Neutrophil (primary cell): ENCODE results near the gene COG2.

Source experiments
- H3K27ac ChIP-seq: fragments of 200-600 bp; sonication (generic); 2 replicates; pipeline ENCODE4 v1.5.1; 2016; ENCODE audit warnings: mild to moderate bottlenecking, moderate library complexity
- H3K27me3 ChIP-seq: fragments of 200-600 bp; sonication (generic); 2 replicates; pipeline ENCODE4 v1.6.0; 2016; ENCODE audit warnings: mild to moderate bottlenecking
- H3K36me3 ChIP-seq: fragments of 200-600 bp; sonication (generic); 2 replicates; pipeline ENCODE4 v1.5.1; 2017
- H3K4me1 ChIP-seq, 2 experiments: fragments of 200-600 bp in 1 of 2; sonication (generic) in 1 of 2; 1 replicate in 1 of 2; 2 replicates in 1 of 2; pipeline versions ENCODE4 v1.5.1 to v1.6.1; 2013 to 2016; ENCODE audit warnings: low read depth in 1 of 2, low read length in 1 of 2, mild to moderate bottlenecking in 1 of 2, moderate library complexity in 1 of 2; ENCODE audit not compliant: control insufficient read depth in 1 of 2, insufficient read depth in 1 of 2
- H3K4me3 ChIP-seq, 2 experiments: fragments of 200-600 bp in 1 of 2; sonication (generic) in 1 of 2; 1 replicate in 1 of 2; 2 replicates in 1 of 2; pipeline ENCODE4 v1.5.1; 2013 to 2016; ENCODE audit warnings: low read depth in 1 of 2, low read length in 1 of 2, mild to moderate bottlenecking in 1 of 2, moderate library complexity in 1 of 2
- H3K9me3 ChIP-seq: fragments of 200-600 bp; sonication (generic); 2 replicates; pipeline ENCODE4 v1.5.1; 2016
- TF ChIP-seq, protein P1 (sequence below): fragments of 200-600 bp; sonication (generic); IDR thresholded peaks from 2 replicates; pipeline ENCODE4 v1.5.1; 2016; ENCODE audit warnings: antibody characterized with exemption

The COG2 gene

GRCh38 chr1:230674581-230674980 is 32.3 kb downstream of the COG2 start:
- H3K9me3 ChIP-seq: no peaks in the 10 kb centered on the region
- no peak overlapping the region for H3K27ac ChIP-seq
- TF ChIP-seq, protein P1, sequence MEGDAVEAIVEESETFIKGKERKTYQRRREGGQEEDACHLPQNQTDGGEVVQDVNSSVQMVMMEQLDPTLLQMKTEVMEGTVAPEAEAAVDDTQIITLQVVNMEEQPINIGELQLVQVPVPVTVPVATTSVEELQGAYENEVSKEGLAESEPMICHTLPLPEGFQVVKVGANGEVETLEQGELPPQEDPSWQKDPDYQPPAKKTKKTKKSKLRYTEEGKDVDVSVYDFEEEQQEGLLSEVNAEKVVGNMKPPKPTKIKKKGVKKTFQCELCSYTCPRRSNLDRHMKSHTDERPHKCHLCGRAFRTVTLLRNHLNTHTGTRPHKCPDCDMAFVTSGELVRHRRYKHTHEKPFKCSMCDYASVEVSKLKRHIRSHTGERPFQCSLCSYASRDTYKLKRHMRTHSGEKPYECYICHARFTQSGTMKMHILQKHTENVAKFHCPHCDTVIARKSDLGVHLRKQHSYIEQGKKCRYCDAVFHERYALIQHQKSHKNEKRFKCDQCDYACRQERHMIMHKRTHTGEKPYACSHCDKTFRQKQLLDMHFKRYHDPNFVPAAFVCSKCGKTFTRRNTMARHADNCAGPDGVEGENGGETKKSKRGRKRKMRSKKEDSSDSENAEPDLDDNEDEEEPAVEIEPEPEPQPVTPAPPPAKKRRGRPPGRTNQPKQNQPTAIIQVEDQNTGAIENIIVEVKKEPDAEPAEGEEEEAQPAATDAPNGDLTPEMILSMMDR: no peak
- no peaks in the 10 kb centered on the region for H3K4me1 ChIP-seq
- no peak overlapping the region for H3K4me3 ChIP-seq
- H3K27me3 ChIP-seq: no peaks in the 10 kb centered on the region
- H3K36me3 ChIP-seq: peaks cover 47% of the 10 kb centered on the region

- H3K4me1 ChIP-seq: no peaks in the 10 kb centered on the region
- no peaks in the 10 kb centered on the region for H3K9me3 ChIP-seq
- no peaks in the 10 kb centered on the region for H3K27me3 ChIP-seq
- no peak overlapping the region for H3K4me3 ChIP-seq
- H3K27ac ChIP-seq: no peak overlapping the region
- H3K36me3 ChIP-seq: peaks cover 59% of the 10 kb centered on the region
- TF ChIP-seq, protein P1: no peak
Observed at GRCh38 chr1:230677200-230677599, 34.9 kb downstream of the COG2 start.

GRCh38 chr1:230679192-230679591 is 36.9 kb downstream of the COG2 start:
- Histone ChIP-seq H3K4me3 (no peak overlapping the region), H3K27me3 (no peaks in the 10 kb centered on the region), H3K9me3 (no peaks in the 10 kb centered on the region), H3K36me3 (peaks cover 63% of the 10 kb centered on the region), H3K27ac (no peak overlapping the region), H3K4me1 (no peaks in the 10 kb centered on the region)
- TF ChIP-seq, protein P1: no peak

DNA sequence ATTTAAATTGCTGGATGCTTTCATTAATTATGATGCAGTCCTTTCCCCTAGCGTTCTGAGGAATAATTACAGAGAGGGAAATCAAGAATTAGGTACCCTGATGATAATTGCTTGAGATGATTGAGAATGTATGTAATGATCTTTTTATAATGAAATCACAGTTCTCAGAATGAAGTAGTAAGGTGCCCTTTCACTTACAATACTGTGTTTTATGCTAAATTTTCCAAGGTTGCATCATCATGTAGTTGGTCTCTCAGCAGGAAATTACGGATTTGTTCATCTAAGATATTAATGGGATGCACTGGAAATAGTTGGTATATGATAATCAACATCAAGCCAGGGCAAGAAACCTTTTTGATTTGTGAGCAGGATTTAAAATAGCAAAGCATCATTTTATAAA is 37.5 kb downstream of the COG2 start:
- Histone ChIP-seq H3K4me3 (no peak overlapping the region), H3K4me1 (no peaks in the 10 kb centered on the region), H3K27me3 (no peaks in the 10 kb centered on the region), H3K9me3 (no peaks in the 10 kb centered on the region), H3K36me3 (peaks cover 70% of the 10 kb centered on the region), H3K27ac (no peak overlapping the region)
- TF ChIP-seq, protein P1: no peak

DNA sequence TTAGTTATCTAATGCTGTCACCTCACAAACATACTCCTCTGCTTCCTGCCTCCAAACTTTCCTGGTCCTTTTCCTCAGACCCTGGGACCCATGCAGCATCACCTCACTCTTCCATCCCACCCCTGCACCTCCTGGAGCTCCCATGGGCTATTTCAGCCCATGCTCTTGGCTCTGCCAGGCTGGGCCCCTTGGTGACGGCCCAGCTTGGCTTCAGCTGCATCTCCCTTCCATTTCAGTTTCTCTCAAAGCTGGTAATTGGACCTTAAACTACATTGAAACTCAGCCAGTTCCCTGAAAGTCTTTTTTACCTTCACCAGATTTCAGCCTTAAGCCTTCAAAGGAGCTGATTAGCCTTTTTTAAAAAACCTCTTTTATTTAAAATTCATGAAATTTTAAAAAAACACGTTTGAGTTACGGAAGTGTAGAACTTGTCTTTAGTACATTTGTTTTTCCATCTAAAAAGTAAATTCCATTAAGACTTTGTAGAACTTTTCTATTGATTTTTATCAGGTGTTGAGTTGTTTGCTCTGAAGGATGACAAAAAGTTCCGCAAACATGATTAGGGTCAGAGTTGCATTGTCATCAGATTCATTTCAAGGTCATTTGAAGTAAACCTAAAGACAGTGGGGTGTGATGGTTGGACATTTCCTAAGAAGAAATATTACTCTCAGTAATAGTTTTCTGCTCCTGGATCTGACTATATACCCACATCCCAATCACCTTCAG is 38.2 kb downstream of the COG2 start:
- peaks cover 73% of the 10 kb centered on the region for H3K36me3 ChIP-seq
- H3K9me3 ChIP-seq: no peaks in the 10 kb centered on the region
- no peaks in the 10 kb centered on the region for H3K27me3 ChIP-seq
- H3K27ac ChIP-seq: no peak overlapping the region
- TF ChIP-seq, protein P1: no peak
- H3K4me1 ChIP-seq: no peaks in the 10 kb centered on the region
- no peak overlapping the region for H3K4me3 ChIP-seq
